Measurements from ENCODE around the gene SUSD3. TPM values are rescaled to one million over a fixed set of nuclear protein-coding genes. Genes with fewer than 3 reads are reported as not detected.

Gene SUSD3
- total and polyA plus RNA-seq, 2 of the 4 experiments (the other 2 are of a cell fraction) = 0.54 to 1.5 TPM

DNA sequence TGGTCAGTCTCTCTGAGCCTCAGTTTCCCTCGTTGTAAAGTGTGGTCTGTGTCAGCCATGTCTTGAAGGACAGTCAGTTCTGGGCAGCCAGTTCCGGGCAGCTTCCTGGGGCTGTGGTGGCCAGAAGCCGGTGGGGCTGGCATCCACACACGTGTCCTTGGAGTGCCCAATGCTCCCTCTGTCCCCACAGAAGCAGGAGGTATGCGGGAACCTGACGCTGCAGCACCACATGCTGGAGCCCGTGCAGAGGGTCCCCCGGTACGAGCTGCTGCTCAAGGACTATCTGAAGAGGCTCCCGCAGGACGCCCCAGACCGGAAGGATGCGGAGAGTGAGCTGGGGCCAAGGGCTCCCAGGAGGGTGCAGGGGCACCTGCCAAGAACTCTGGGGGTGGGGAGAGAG lies 48.4 kb upstream of the SUSD3 start:
- Histone ChIP-seq H2AK5ac (ENCODE audit: low read depth, low read length) (no peak overlapping the region), H3K36me3 (ENCODE audit: control insufficient read depth, insufficient read depth, low read length) (no peaks in the 10 kb centered on the region), H3K4me2 (ENCODE audit: low read depth, low read length) (no peak overlapping the region), H3K9me1 (ENCODE audit: insufficient read depth, low read length) (no peaks in the 10 kb centered on the region), H3K4ac (ENCODE audit: low read depth, low read length) (no peak overlapping the region), H3K79me1 (ENCODE audit: low read depth in 1 of 2, low read length in 2 of 2) (no peaks in the 10 kb centered on the region), H4K8ac (ENCODE audit: low read depth in 2 of 2, low read length in 2 of 2) (no peak overlapping the region), H3K23ac (ENCODE audit: low read depth, low read length) (no peak overlapping the region), H2BK20ac (ENCODE audit: low read depth, low read length) (no peak overlapping the region), H2BK5ac (ENCODE audit: low read depth, low read length, poor library complexity, severe bottlenecking) (no peak overlapping the region), H3K14ac (replicated peaks; ENCODE audit: low read depth, low read length) (no peak overlapping the region), H2AFZ (replicated peaks; ENCODE audit: low read length, poor library complexity) (no peak overlapping the region), H3K4me1 (ENCODE audit: control insufficient read depth, insufficient read depth, low read length) (no peaks in the 10 kb centered on the region), H3K9me3 (ENCODE audit: control insufficient read depth, insufficient read depth, low read length) (no peaks in the 10 kb centered on the region), H3K4me3 (ENCODE audit: insufficient read depth, low read depth, low read length) (no peak overlapping the region), H2BK120ac (ENCODE audit: low read depth, low read length) (no peak overlapping the region), H3K18ac (ENCODE audit: low read depth, low read length) (no peak overlapping the region), H4K5ac (ENCODE audit: low read depth, low read length) (no peak overlapping the region), H3K9ac (ENCODE audit: low read depth, low read length) (no peak overlapping the region), H4K20me1 (ENCODE audit: insufficient read depth, low read length) (no peaks in the 10 kb centered on the region), H2AK9ac (replicated peaks; ENCODE audit: low read depth, low read length, poor library complexity) (no peak overlapping the region), H4K91ac (ENCODE audit: insufficient read depth, low read depth, low read length) (no peak overlapping the region), H3K27me3 (ENCODE audit: control insufficient read depth, insufficient read depth, low read length) (peaks cover 2% of the 10 kb centered on the region; the same call in 1 of the 2 replicates), H3K27ac (ENCODE audit: insufficient read depth, low read length) (no peak overlapping the region), H3K56ac (ENCODE audit: extremely low read depth, insufficient read depth, low read length) (no peak overlapping the region), H2BK15ac (ENCODE audit: low read depth, low read length) (no peak overlapping the region)
- BruUV-seq (replicated peaks) = no TSS peak
- ATAC-seq (ENCODE audit: low read depth) (no peak), DNase-seq (no peak)
- intact Hi-C loops (cut with micrococcal nuclease) = no loop called here
- TF ChIP-seq CHD1 (IDR thresholded peaks at IDR 0.05; ENCODE audit: low read depth, low read length) = no peak
- TF ChIP-seq RCOR1 (IDR thresholded peaks at IDR 0.05; ENCODE audit: insufficient replicate concordance, low read length) = no peak
- no peak for TF ChIP-seq FOS (IDR thresholded peaks at IDR 0.05; ENCODE audit: low read depth, low read length)
- TF ChIP-seq MXI1 (IDR thresholded peaks at IDR 0.05; ENCODE audit: borderline replicate concordance, low read depth, low read length) = no peak
- no peak for TF ChIP-seq RFX5 (IDR thresholded peaks at IDR 0.05; ENCODE audit: low read depth, low read length)
- TF ChIP-seq CTCF (conservative IDR thresholded peaks at IDR 0.05; ENCODE audit: low read depth, low read length) = no peak
- no peak for TF ChIP-seq POLR2A (IDR thresholded peaks at IDR 0.05; ENCODE audit: low read depth, low read length)
- TF ChIP-seq CEBPB (IDR thresholded peaks at IDR 0.05; ENCODE audit: low read depth, low read length) = no peak
- no peak for TF ChIP-seq SMC3 (IDR thresholded peaks at IDR 0.05; ENCODE audit: low read depth, low read length)
- no peak for TF ChIP-seq RAD21 (IDR thresholded peaks at IDR 0.05; ENCODE audit: low read length)
- TF ChIP-seq NFE2L2 (IDR thresholded peaks at IDR 0.05; ENCODE audit: low read depth, low read length) = no peak
- TF ChIP-seq USF2 (IDR thresholded peaks at IDR 0.05; ENCODE audit: low read depth, low read length) = no peak
- TF ChIP-seq, protein P1, sequence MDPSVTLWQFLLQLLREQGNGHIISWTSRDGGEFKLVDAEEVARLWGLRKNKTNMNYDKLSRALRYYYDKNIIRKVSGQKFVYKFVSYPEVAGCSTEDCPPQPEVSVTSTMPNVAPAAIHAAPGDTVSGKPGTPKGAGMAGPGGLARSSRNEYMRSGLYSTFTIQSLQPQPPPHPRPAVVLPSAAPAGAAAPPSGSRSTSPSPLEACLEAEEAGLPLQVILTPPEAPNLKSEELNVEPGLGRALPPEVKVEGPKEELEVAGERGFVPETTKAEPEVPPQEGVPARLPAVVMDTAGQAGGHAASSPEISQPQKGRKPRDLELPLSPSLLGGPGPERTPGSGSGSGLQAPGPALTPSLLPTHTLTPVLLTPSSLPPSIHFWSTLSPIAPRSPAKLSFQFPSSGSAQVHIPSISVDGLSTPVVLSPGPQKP (IDR thresholded peaks at IDR 0.05; ENCODE audit: borderline replicate concordance, low read depth, low read length) = no peak
- TF ChIP-seq MAFK (IDR thresholded peaks at IDR 0.05; ENCODE audit: low read depth, low read length) = no peak
- no peak for TF ChIP-seq BHLHE40 (IDR thresholded peaks at IDR 0.05; ENCODE audit: low read depth, low read length)
- no peak for TF ChIP-seq MAZ (IDR thresholded peaks at IDR 0.05; ENCODE audit: borderline replicate concordance, low read depth, low read length)
- POLR2A ChIA-PET (ENCODE audit: unreplicated experiment) = no interaction called here
- in situ Hi-C loops (cut with MboI; ENCODE audit: low sequenced_read_pairs) = loop anchor here (25.0 kb wide), 1 partner anchor 302 kb away; no protein-coding TSS in a partner anchor
- CTCF ChIA-PET = no interaction called here
- dilution Hi-C loops (cut with HindIII; ENCODE audit: low sequenced_read_pairs, unreplicated experiment) = no loop called here
- 61% methylated on average over 10 of the region's 13 CpGs; no CpG with 5 or more reads in 1 of the 2 experiments for WGBS, 2 experiments (ENCODE audit: extremely low coverage in 2 of 2, insufficient read length in 1 of 2)
